Measurements from ENCODE around the gene CYFIP2.
A peak's percentile ranks its signal among the peaks of the same experiment; 100 is the strongest.

Gene CYFIP2

DNA sequence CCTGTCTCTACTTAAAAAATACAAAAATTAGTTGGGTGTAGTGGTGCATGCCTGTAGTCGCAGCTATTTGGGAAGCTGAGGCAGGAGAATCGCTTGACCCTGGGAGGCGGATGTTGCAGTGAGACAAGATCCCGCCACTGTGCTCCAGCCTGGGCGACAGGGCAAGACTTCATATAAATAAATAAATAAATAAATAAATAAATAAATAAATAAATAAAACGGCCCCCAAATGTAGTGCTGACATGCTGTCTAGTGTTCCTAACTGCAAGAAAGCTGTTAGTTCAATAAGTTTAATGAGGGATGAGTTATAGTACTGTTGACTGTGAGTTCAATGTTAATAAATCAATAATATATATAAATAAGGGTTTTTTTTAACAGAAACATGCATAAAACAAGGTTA is 7.5 kb upstream of the CYFIP2 start:
- no peak for DNase-seq
- no peak for ATAC-seq

DNA sequence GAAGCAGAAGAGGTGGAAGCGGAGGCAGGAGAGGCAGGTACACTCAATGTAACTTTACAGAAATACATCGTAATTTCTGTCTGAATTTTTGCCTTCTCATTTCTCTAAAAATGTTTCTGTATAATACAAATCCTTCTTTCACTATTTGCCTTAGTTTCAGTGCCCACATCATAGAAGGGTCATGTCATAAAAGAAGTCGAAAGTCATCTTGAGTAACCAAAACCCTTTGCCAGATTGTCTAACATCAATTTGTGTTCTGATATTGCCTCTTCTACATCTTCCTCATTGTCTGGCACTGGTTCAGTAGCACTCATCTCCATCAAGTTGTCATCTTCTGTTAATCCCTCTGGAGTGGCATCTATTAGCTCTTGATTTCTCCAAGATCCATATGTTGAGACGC is 6.2 kb upstream of the CYFIP2 start:
- ATAC-seq, result no peak
- no peak for DNase-seq

DNA sequence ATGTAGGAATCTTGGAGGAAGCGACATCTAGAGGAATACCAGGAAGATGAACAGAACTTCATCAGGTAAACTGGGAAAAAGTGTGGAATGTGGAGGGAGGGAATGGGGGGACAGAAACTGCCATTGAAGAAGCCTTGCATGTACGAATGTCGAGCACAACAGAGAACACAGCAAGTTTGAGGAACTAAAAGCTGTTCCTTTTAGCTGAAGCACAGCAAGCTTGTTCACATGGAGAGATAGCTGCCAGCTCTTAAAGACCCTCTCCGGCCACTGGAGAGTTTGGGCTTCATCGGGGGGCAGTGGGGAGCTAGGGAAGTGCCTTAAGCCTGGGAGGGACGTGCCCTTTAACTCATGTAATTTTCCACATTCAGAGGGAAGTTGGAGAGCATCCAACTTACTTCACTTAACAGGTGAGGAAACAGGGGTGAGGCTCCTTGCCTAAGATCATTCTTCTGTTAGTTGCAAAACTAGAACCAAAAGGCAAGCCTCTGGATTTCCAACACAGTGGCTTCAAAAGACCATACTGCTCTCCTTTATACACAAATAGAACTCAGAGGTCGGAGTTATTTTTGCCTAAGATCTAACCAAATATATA is 2.3 kb upstream of the CYFIP2 start:
- ATAC-seq (no peak), DNase-seq (no peak)

DNA sequence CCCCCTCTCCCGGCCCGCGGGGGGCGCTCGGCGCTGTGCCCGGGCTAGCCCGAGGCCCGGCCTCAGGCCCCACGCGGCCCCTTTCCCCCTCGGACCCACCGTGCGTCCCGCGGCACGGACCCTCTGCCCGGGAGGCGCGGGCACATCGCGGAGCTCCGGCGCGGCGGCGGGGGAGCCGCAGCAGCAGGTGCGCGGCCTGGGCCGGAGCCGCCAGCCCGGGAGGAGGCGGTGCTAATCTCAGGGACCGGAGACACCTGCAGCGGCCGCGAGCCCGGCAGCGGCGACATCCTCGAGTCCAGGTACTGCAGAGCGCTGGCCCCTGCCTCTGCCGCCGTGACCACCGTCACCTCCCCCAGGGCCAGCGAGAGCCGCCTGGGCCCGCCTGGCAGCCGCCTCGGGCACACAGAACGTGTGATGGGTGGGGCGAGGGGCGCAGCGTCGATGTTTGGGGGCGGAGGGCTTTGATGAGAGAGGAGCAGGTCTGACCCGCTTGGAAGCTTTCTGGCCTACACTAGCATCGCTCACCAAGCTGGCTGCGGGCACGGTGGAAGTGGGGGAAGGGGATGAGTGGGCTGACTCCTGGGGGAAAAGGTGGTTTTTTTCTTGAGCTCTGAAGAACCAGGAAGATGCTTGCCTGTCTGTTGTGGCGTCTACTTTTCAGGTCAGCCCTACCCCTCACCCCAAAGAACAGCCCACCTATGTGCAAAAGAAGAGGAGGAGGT is 524 bp downstream of the CYFIP2 start:
- DNase-seq, result peak; percentile 69
- ATAC-seq, result peak; percentile 15

DNA sequence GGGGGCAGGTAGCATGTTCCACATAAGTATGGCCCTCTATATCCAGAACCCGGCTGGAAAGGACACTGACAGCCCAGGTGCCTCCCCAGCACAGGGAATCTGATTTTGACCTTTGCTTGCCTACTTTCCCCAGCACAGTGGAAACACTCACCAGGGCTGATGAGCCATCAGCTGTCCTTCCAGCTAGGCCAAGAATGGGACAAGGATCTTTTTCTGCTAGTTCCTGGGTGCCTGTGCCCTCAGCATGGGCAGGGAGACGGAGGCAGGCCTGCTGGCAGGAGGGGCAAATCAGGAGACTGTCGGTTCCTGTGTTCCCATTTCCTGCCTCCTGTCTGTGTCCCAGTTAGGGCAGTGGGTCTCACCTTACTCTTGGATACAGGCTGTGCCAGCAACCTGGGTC is 1.1 kb downstream of the CYFIP2 start:
- ATAC-seq, result no peak
- DNase-seq, result no peak

DNA sequence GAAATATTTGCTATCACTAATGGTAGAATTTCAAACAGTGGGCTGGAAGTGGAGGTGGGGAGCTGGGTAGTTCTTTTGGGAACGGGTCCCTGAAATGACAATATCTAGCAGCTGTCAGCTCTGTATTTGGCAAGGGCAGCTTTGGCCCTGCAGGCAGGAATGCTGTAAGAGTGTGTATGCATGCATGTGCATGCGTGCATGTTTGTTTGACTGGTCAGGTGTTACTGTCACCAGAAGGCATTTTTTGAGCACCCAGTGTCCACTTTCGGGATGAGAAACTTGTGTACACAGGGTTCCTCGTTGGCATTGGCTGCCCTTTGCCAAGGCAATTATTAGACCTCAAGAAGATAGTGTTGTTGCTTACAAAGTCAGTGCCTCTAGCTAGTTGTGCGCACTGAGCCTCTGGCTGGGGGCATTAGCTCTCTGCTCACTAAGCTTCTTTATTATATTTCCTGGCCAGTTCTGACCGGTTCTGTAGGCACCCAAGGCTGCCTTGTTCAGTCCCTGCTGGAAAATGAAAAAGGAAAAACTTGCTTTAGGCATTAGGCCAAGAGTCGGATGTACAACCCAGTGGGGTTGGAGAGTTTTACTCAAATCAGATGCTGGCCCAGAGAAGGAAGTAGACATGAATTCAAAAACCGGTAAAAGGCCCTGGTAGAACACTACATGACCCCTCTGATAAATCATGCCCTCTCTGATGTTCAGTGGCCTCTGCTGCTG is 2.0 kb downstream of the CYFIP2 start:
- ATAC-seq (no peak), DNase-seq (no peak)

DNA sequence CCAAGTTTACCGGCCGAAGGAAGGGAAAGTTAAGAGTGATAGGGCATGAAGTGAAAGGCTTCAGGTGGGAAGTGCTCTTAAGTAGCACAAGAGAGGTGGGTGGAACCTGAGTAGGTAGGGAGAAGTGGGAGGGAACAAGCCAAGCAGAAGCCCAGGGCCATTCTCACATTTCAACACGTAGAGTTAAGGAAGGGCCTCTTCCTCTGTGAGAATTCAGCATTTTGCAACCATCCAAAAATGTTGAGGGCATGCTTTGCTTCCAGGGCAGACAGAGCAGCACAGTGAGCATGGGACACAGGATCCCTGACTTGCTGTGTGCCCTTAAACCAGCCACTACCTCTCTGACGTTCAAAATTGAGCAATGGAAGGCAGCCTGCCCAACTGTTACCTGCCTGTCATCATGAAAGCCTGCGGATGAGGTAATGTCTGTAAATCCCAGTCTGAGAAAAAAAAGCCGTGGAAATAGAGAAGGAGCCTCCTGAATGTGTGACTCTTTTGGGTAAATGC is 3.3 kb downstream of the CYFIP2 start:
- ATAC-seq (no peak), DNase-seq (no peak)

DNA sequence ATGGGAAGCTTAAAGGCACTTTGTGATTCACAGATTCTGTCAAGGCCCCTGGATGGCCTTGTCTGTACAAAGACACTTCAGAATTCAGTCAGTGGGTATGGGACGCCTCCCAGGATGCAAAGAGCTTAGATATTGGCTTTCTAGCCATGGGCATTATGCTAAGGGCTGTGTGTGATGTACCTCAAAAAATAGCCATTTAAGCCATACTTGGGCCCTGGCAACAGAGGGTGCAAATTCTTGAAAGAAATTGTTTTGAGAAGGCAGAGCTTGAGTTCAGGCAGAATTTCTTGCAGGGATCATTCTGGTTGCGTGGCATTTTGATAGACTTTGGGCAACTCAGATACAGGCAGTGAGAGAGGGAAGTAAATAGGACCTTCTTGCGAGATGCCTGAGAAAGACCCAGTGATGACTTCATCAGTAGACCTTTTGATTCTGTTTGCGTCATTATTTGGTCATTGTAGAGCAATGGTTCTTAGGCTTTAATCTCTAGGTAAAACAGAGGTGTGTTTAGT is 3.9 kb downstream of the CYFIP2 start:
- DNase-seq (no peak), ATAC-seq (peak; percentile 38)

DNA sequence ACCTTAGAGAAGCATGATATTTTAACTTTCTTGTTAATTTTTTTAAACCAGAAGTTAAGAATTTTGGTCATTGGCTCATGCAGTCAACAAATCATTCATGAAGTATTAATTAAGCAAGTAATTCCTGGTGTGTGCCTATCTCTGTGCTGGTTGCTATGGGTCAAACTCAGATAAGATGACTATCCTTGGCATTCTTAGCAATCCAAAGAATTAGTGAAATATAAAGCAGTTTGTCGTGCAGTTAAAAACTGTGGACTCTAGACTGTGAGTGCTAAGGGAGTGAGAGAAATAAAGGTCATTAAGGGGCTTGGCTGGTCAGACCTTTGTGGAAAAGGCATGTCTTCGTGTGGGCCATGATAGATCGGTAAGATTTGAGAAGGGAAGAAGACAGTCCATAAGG is 4.8 kb downstream of the CYFIP2 start:
- ATAC-seq (no peak), DNase-seq (no peak)

DNA sequence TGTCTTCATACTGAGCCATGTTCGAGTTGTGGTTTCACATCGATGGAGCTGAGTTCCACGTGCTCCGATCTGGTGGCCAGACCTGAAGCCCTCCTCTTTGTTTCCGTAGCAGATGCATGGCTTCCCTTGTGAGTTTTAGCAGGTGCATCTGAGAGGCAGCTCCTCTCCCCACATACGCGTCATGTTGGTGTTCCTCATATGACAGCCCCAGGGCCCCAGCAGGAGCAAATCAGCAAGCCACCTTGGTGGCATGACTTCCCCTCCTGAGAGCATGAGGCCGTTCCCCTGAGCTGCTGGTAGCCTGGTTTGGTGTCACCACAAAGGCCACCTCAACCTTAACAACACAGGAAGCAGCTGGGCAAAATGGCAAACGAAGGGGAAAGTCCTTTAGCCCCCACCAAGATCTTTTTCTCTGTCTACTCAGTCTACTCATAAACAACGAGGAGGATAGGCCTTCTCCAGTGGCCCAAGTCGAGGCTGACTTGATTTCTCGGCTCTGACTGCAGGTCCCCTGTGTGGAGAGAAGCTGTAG is 5.9 kb downstream of the CYFIP2 start:
- DNase-seq (peak; percentile 86), ATAC-seq (peak; percentile 90)

DNA sequence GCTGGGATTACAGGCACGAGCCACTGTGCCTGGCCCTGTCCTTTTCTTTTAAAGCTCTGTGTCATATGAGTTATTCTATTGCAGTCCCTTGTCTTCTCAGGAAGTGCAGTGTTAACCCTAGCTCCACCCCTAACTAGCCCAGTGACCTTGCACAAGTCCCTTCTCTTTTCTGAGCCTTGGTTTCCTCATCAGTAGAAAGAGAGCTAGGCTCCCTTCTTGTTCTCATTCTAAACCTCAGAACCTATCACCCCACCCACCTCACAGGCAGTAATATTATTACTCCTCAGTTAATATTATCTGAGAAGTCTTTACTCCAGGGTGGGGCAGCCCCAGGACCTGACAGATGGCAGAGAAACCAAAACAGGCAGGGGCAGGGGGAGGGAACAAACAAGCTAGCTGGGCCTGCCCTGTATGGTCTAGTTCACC is 7.2 kb downstream of the CYFIP2 start:
- DNase-seq, result peak; percentile 50
- ATAC-seq, result peak; percentile 47

DNA sequence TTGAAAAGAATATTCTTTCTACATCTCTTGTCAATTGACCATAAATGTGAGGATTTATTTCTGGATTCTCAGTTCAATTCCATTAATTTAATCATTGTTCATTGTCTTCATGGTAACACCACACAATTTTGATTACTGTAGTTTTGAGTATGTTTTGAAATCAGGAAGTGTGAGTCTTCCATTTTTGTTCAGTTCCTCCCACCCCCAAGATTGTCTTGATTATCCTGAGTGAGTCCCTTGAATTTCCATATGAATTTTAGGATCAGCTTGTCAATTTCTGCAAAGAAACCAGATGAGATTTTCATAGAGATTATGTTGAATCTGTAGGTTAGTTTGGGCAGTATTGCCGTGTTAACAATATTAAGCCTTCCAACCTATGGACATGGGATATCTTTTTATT is 9.5 kb downstream of the CYFIP2 start:
- no peak for DNase-seq
- ATAC-seq, result no peak

DNA sequence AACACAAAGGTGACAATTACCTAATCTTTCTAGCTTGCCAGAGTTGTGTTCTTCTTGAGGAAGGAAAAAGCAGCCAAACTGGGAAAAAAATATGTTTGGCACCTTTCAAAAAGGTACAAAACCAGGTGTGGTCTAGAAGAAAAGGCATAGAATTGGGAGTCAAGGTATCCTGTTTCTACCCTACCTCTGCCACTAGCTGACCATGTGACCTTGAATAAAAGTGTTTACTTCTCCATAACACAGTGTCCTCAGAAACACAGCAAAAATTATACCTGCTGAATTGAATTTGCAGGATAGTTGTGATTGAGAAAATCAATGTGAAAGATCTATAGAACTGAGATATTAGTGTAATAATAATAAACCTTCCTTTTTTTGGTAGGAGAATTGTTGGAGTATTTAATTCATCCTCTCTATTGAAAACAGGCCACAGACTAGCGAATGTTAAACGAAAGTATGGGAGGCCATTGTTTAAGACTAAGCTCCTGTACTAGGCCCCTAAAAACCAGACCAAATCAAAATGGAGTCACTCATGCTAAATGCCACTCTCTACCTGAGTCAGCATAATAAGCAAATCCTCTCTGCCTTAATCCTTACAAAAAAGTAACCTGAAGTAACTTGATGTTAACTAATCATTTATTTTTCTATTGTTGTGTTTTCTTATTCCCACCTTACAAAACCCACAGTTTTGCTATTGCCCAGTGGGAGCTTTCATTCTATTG is 12.6 kb downstream of the CYFIP2 start:
- ATAC-seq (no peak), DNase-seq (no peak)

DNA sequence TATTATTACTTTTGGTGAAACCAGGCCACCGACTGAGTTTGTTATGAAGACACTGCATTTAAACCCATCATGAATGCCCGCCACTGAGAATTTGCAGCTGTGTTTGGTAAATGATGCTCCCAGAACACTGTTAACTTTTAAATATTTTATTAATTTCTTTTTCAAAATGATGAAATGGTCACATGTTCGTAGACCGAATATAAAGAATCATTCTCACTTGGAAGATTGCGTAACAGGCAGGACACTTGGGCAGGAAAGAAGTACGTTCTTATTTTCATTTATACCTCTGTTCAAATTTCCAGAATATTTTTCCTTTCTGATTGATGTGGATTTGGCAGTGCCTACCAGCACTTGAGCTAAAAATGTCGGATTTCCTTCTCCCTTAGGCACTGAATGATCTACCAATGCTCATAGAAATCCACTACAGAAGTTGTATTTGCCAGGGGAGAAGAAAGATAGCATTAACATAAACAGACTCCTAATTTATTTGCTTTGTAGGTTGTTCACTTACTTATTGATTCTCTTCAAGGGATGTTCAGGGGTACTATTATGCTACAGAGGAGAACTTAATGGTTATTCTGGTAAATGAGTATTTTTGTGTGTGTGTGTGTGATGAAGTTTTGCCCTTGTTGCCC is 13.8 kb downstream of the CYFIP2 start:
- ATAC-seq, result no peak
- no peak for DNase-seq

DNA sequence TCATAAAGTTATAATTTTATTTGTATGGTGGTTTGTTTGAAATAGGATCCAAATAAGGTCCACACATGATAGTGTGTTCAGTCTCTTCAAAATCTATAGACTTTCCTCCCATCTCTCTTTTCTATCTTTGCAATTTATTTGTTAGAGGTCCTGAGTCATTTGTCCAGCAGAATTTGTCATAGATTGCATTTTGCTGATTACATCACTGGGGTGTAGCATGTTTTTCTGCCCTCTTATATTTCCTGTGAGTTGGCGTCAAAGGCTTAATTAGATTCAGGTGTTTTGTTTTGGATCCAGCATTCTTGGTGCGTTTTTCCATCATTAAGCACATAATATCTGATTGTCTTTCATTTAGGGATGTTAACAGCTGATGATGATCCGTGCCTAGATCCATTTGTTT is 15.0 kb downstream of the CYFIP2 start:
- no peak for DNase-seq
- ATAC-seq, result no peak

DNA sequence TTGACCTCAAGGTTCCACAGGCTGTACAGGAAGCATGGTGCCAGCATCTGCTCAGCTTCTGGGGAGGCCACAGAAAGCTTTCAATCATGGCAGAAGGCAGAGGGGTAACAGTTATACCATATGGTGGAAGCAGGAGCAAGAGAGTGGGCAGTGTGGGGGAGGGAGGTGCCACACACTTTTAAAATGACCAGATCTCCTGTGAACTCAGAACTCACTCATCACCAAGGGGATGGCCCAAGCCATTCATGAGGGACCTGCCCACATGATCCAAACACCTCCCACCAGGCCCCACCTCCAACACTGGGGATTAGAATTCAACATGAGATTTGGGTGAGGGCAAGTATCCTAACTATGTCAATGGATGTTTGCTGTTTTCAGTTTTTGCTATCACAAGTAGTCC is 16.2 kb downstream of the CYFIP2 start:
- DNase-seq, result no peak

DNA sequence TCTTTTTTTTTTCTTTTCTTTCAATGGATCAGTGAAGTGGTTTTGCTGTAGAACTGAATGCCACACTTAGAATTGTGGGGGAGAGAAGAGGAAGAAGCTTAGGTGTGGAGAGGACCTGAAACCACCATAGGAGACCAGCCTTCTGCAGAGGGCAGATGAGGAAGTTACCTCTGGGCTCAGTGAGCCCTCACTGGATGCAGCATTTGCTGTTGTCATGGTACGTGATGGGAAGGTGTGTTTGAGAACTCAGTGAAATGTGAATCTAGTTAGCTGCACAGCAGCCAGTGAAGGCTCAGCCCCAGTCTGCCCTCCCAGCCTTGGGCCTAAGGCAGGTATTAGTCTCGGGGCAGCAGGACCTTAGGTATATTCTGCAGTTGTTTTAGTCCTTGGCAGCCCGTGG is 17.5 kb downstream of the CYFIP2 start:
- DNase-seq (peak; percentile 22), ATAC-seq (peak; percentile 64)

More for the DNA sequence above, 16.2 kb downstream of the CYFIP2 start:
- ATAC-seq, result peak; percentile 24

DNA sequence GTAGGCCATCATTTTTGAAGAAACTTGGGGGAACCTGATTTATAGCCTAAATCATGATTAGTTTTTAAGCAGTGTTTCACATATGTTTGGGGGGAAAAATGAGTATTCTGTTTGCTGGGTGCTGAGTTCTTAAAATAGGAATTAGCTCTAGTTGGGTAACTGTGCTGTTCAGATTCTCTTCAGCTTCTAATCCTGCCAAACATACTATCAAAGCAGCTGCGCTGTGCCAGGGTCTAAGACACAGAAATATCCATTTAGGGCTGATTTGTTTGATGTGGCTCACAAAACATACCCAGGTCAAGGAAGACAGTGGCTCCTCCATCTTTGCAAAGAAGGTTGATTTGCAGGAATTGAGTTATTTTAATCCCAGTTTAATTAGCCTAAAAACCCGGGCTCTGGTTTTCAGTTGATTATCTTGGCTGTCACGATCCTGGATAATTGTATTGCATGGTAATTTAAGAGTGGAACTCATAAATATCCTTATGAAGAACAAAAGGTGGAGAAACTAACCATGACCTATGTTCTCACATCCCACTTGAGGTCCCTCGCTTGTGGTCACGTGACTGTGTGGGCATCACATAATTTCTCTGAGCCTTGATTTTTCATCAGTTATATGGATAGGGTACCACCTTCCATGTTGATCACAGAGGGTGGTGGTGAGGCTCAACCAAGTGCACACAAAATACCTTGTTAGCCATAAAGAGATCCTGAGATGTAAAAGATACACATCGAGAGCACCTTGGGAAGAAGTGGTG is 18.7 kb downstream of the CYFIP2 start:
- ATAC-seq, result no peak
- no peak for DNase-seq

DNA sequence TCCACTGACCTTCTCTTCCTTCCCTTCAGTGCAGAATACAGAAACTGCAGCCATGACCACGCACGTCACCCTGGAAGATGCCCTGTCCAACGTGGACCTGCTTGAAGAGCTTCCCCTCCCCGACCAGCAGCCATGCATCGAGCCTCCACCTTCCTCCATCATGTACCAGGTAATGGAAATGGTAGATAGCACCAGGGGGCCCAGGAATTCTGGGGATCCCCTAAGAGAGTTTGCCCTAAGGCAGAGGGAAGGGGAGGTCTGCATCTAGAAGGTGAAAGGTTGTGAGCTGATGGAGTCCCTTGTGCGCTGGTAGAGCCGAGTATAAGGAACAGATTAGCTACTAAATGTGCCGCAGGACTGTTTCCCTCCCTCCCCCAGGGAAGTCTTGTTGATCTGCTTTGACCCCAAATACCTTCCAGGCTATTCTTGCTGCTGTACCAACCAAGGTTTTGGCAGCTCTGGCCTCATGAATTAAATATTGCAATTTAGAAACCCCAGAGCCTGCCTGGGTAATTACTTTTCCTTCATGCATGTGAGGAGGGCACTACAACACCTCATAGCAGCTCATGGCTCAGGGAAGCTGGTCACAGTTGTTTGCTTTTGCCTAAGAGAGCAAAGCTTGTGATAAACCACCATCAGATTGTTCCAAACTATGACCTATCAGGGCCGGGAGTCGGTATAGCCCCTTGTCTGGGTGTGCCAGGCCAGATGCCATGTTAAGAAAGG is 19.6 kb downstream of the CYFIP2 start:
- ATAC-seq (no peak), DNase-seq (no peak)

DNA sequence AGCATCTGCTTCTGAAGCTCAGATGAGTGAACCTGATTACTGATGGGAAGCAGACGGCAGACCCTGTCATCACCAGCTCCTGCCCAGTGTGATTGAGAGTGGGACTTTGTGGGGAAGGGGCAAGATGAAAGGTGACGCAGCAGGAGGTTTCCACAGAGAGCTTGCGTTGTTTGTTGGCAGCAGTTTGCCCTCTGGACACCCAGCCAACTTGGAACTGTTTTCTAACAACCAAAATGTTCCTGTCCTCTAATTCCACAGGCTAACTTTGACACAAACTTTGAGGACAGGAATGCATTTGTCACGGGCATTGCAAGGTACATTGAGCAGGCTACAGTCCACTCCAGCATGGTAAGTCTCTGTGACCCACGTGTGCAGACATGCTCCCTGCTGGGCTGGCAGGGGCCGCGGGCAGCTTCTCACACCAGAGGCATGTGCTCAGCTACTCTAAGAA is 20.9 kb downstream of the CYFIP2 start:
- DNase-seq (no peak), ATAC-seq (no peak)

Data from stimulated activated naive CD8-positive, alpha-beta T cell treated with anti-CD3 and anti-CD28 coated beads, Interleukin-15, Interleukin-2, amounts not matched to agents 100 U/mL and 50 U/mL, for 24 hours (primary cell).